WTC11 (cell line): ENCODE results near the gene SFTPD.
"Not testable (repeated sequence)": the region's sequence is repeated elsewhere in the genome, so short reads cannot be mapped to it uniquely, and the experiment has no call there.

Source experiments
- ATF3 ChIP-seq: sonication (generic); formaldehyde crosslinking; conservative IDR thresholded peaks from 2 replicates; pipeline ENCODE4 v1.8.1; 2022; ENCODE audit warnings: mild to moderate bottlenecking, missing genetic modification reagents
- CREB1 ChIP-seq: sonication (generic); formaldehyde crosslinking; IDR thresholded peaks from 2 replicates; pipeline ENCODE4 v1.8.0; 2023; ENCODE audit warnings: mild to moderate bottlenecking, missing genetic modification reagents
- CTCF ChIP-seq: fragments of 200-600 bp; IDR thresholded peaks from 2 replicates; pipeline ENCODE4 v1.8.0; 2022; ENCODE audit warnings: antibody characterized with exemption
- MAX ChIP-seq: sonication (generic); formaldehyde crosslinking; IDR thresholded peaks from 2 replicates; pipeline ENCODE4 v1.8.0; 2022; ENCODE audit warnings: mild to moderate bottlenecking, missing genetic modification reagents
- NR1H2 ChIP-seq: sonication (generic); formaldehyde crosslinking; IDR thresholded peaks from 2 replicates; pipeline ENCODE4 v1.9.0; 2021; ENCODE audit warnings: mild to moderate bottlenecking, moderate library complexity, missing genetic modification reagents
- SP1 ChIP-seq: sonication (generic); formaldehyde crosslinking; conservative IDR thresholded peaks from 2 replicates; pipeline ENCODE4 v1.8.1; 2022; ENCODE audit warnings: missing genetic modification reagents
- TCF7 ChIP-seq: sonication (generic); formaldehyde crosslinking; IDR thresholded peaks from 2 replicates; pipeline ENCODE4 v1.8.0; 2022; ENCODE audit warnings: mild to moderate bottlenecking, low read depth, missing genetic modification reagents, moderate library complexity
- TEAD1 ChIP-seq: sonication (generic); formaldehyde crosslinking; IDR thresholded peaks from 2 replicates; pipeline ENCODE4 v1.8.0; 2022; ENCODE audit warnings: mild to moderate bottlenecking, missing genetic modification reagents
- TEAD4 ChIP-seq: sonication (generic); formaldehyde crosslinking; IDR thresholded peaks from 2 replicates; pipeline ENCODE4 v1.8.0; 2022; ENCODE audit warnings: mild to moderate bottlenecking, missing genetic modification reagents
- USF2 ChIP-seq: sonication (generic); formaldehyde crosslinking; IDR thresholded peaks from 2 replicates; pipeline ENCODE4 v1.8.1; 2023; ENCODE audit warnings: mild to moderate bottlenecking, missing genetic modification reagents, moderate library complexity
- TF ChIP-seq, protein P1 (sequence below): fragments of 250-450 bp; sonication (Bioruptor Pico); IDR thresholded peaks from 2 replicates; pipeline ENCODE4 v1.8.0; 2021; ENCODE audit warnings: mild to moderate bottlenecking
- TF ChIP-seq, protein P2 (sequence below): sonication (generic); formaldehyde crosslinking; conservative IDR thresholded peaks from 2 replicates; pipeline ENCODE4 v1.8.1; 2023; ENCODE audit warnings: mild to moderate bottlenecking, low read depth, missing genetic modification reagents, moderate library complexity
- TF ChIP-seq, protein P3 (sequence below): sonication (generic); formaldehyde crosslinking; IDR thresholded peaks from 2 replicates; pipeline ENCODE4 v1.8.1; 2023; ENCODE audit warnings: mild to moderate bottlenecking, missing genetic modification reagents, borderline replicate concordance
- TF ChIP-seq, protein P4 (sequence below): sonication (generic); formaldehyde crosslinking; IDR thresholded peaks from 2 replicates; pipeline ENCODE4 v1.8.0; 2022; ENCODE audit warnings: mild to moderate bottlenecking, missing genetic modification reagents

DNA sequence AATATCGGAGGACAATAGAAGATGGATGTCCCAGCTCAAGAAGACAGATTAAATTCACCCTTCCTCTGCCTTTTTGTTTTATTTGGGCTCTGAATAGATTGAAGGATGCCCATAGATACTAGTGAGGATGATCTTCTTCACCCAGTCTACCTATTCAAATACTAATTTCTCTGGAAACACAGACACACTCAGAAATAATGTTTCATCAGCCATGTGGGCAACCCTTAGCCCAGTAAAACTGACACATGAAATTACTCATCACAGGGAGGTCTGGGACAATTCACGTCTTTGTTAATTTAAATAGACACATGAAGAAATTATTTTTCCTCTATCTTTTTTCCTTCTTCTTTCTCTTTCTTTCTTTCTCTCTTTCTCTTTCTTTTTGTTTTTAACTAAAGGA lies 33.1 kb downstream of the SFTPD start:
- not testable (repeated sequence) for TF ChIP-seq MAX (CRISPR knock-in tag); NR1H2 (CRISPR knock-in tag); CREB1; CTCF; SP1 (CRISPR knock-in tag); TEAD4; ATF3; USF2 (CRISPR knock-in tag); TCF7; TEAD1 (CRISPR knock-in tag)
- TF ChIP-seq, protein P1, sequence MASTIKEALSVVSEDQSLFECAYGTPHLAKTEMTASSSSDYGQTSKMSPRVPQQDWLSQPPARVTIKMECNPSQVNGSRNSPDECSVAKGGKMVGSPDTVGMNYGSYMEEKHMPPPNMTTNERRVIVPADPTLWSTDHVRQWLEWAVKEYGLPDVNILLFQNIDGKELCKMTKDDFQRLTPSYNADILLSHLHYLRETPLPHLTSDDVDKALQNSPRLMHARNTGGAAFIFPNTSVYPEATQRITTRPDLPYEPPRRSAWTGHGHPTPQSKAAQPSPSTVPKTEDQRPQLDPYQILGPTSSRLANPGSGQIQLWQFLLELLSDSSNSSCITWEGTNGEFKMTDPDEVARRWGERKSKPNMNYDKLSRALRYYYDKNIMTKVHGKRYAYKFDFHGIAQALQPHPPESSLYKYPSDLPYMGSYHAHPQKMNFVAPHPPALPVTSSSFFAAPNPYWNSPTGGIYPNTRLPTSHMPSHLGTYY (CRISPR knock-in tag) = not testable (repeated sequence)
- TF ChIP-seq, protein P2, sequence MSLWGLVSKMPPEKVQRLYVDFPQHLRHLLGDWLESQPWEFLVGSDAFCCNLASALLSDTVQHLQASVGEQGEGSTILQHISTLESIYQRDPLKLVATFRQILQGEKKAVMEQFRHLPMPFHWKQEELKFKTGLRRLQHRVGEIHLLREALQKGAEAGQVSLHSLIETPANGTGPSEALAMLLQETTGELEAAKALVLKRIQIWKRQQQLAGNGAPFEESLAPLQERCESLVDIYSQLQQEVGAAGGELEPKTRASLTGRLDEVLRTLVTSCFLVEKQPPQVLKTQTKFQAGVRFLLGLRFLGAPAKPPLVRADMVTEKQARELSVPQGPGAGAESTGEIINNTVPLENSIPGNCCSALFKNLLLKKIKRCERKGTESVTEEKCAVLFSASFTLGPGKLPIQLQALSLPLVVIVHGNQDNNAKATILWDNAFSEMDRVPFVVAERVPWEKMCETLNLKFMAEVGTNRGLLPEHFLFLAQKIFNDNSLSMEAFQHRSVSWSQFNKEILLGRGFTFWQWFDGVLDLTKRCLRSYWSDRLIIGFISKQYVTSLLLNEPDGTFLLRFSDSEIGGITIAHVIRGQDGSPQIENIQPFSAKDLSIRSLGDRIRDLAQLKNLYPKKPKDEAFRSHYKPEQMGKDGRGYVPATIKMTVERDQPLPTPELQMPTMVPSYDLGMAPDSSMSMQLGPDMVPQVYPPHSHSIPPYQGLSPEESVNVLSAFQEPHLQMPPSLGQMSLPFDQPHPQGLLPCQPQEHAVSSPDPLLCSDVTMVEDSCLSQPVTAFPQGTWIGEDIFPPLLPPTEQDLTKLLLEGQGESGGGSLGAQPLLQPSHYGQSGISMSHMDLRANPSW (CRISPR knock-in tag) = not testable (repeated sequence)
- TF ChIP-seq, protein P3, sequence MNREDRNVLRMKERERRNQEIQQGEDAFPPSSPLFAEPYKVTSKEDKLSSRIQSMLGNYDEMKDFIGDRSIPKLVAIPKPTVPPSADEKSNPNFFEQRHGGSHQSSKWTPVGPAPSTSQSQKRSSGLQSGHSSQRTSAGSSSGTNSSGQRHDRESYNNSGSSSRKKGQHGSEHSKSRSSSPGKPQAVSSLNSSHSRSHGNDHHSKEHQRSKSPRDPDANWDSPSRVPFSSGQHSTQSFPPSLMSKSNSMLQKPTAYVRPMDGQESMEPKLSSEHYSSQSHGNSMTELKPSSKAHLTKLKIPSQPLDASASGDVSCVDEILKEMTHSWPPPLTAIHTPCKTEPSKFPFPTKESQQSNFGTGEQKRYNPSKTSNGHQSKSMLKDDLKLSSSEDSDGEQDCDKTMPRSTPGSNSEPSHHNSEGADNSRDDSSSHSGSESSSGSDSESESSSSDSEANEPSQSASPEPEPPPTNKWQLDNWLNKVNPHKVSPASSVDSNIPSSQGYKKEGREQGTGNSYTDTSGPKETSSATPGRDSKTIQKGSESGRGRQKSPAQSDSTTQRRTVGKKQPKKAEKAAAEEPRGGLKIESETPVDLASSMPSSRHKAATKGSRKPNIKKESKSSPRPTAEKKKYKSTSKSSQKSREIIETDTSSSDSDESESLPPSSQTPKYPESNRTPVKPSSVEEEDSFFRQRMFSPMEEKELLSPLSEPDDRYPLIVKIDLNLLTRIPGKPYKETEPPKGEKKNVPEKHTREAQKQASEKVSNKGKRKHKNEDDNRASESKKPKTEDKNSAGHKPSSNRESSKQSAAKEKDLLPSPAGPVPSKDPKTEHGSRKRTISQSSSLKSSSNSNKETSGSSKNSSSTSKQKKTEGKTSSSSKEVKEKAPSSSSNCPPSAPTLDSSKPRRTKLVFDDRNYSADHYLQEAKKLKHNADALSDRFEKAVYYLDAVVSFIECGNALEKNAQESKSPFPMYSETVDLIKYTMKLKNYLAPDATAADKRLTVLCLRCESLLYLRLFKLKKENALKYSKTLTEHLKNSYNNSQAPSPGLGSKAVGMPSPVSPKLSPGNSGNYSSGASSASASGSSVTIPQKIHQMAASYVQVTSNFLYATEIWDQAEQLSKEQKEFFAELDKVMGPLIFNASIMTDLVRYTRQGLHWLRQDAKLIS (CRISPR knock-in tag) = not testable (repeated sequence)
- TF ChIP-seq, protein P4, sequence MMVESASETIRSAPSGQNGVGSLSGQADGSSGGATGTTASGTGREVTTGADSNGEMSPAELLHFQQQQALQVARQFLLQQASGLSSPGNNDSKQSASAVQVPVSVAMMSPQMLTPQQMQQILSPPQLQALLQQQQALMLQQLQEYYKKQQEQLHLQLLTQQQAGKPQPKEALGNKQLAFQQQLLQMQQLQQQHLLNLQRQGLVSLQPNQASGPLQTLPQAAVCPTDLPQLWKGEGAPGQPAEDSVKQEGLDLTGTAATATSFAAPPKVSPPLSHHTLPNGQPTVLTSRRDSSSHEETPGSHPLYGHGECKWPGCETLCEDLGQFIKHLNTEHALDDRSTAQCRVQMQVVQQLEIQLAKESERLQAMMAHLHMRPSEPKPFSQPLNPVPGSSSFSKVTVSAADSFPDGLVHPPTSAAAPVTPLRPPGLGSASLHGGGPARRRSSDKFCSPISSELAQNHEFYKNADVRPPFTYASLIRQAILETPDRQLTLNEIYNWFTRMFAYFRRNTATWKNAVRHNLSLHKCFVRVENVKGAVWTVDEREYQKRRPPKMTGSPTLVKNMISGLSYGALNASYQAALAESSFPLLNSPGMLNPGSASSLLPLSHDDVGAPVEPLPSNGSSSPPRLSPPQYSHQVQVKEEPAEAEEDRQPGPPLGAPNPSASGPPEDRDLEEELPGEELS (CRISPR knock-in tag) = not testable (repeated sequence)
